IPS-11a (cell line): Measurements from ENCODE around the gene NR1H3.
A peak's percentile ranks its signal among the peaks of the same experiment; 100 is the strongest.

Experiments used
- H3K4me3 ChIP-seq: one replicate; pipeline ENCODE4 v1.5.1; 2013; ENCODE audit warnings: low read depth, low read length, control low read depth

The NR1H3 gene

GRCh38 chr11:47269002-47269828, 11.4 kb downstream of the NR1H3 start:
- peak overlapping the region; percentile 85 for H3K4me3 ChIP-seq

GRCh38 chr11:47269829-47270305, 12.1 kb downstream of the NR1H3 start, which contains the start of gene MADD:
Gene MADD (plus strand): TSS chr11:47270133.
- H3K4me3 ChIP-seq = peak within 1 kb of the TSS; percentile 85

GRCh38 chr11:47270331-47271271, 12.8 kb downstream of the NR1H3 start:
- peak overlapping the region; percentile 85 for H3K4me3 ChIP-seq

- peak overlapping the region; percentile 65 for H3K4me3 ChIP-seq
These were observed 13.5 kb downstream of the NR1H3 start for GRCh38 chr11:47271328-47271727.

- H3K4me3 ChIP-seq = no peak overlapping the region
These were observed 14.3 kb downstream of the NR1H3 start for GRCh38 chr11:47271961-47272661.

- H3K4me3 ChIP-seq = no peak overlapping the region
These were observed 14.9 kb downstream of the NR1H3 start for GRCh38 chr11:47272706-47273105.

GRCh38 chr11:47274495-47275235, 16.9 kb downstream of the NR1H3 start:
- no peak overlapping the region for H3K4me3 ChIP-seq

GRCh38 chr11:47276923-47277322, 19.1 kb downstream of the NR1H3 start:
- H3K4me3 ChIP-seq = no peak overlapping the region

- H3K4me3 ChIP-seq = no peak overlapping the region
These were observed 20.3 kb downstream of the NR1H3 start for GRCh38 chr11:47278058-47278457.

GRCh38 chr11:47278769-47279168, 21.0 kb downstream of the NR1H3 start:
- H3K4me3 ChIP-seq = no peak overlapping the region

GRCh38 chr11:47280099-47280498, 22.3 kb downstream of the NR1H3 start:
- H3K4me3 ChIP-seq = no peak overlapping the region

- H3K4me3 ChIP-seq = no peak overlapping the region
These were observed 23.1 kb downstream of the NR1H3 start for GRCh38 chr11:47280860-47281259.

GRCh38 chr11:47282462-47282861, 24.7 kb downstream of the NR1H3 start:
- no peak overlapping the region for H3K4me3 ChIP-seq

GRCh38 chr11:47284151-47284550, 26.4 kb downstream of the NR1H3 start:
- H3K4me3 ChIP-seq = no peak overlapping the region

GRCh38 chr11:47285969-47286770, 28.4 kb downstream of the NR1H3 start:
- H3K4me3 ChIP-seq = no peak overlapping the region

- no peak overlapping the region for H3K4me3 ChIP-seq
These were observed 30.3 kb downstream of the NR1H3 start for GRCh38 chr11:47288066-47288465.

- no peak overlapping the region for H3K4me3 ChIP-seq
These were observed 32.1 kb downstream of the NR1H3 start for GRCh38 chr11:47289856-47290255.

- H3K4me3 ChIP-seq = no peak overlapping the region
These were observed 37.6 kb downstream of the NR1H3 start for GRCh38 chr11:47295385-47295784.

- no peak overlapping the region for H3K4me3 ChIP-seq
These were observed 38.2 kb downstream of the NR1H3 start for GRCh38 chr11:47296045-47296444.
